GM12878 (cell line): ENCODE data around the gene PTBP1. TPM values are rescaled to one million over a fixed set of nuclear protein-coding genes. Genes with fewer than 3 reads are reported as not detected.

Experiments used
- ATAC-seq: fragments of 200-7000 bp; cut with Tn5 transposase; 3 replicates; pipeline ENCODE4 v1.9.1; 2020; ENCODE audit warnings: mild to moderate bottlenecking, moderate library complexity
- BruUV-seq: library from RNA; stranded (reverse); fragments of 400-500 nt; replicated peaks from 2 replicates; lab custom pipeline; 2021; lab: Mats Ljungman, UMichigan
- CTCF ChIA-PET: fragments of 300-600 bp; sonication (Branson Sonifier 250); formaldehyde crosslinking; extraction: SDS; loops from one replicate; lab custom pipeline; 2021; ENCODE audit warnings: inconsistent platforms; lab: Yijun Ruan, JAX
- POLR2A ChIA-PET: fragments of 350-600 bp; formaldehyde crosslinking; extraction: SDS; loops from one replicate; lab custom pipeline; 2021; ENCODE audit warnings: inconsistent platforms; lab: Charles Lee
- RAD21 ChIA-PET: fragments of 300-600 bp; sonication (Branson Sonifier 250); formaldehyde crosslinking; loops from one replicate; lab custom pipeline; 2023; ENCODE audit warnings: antibody characterized with exemption; ENCODE audit not compliant: unreplicated experiment; lab: Charles Lee
- SMC1A ChIA-PET: fragments of 300-600 bp; sonication (Branson Sonifier 250); formaldehyde crosslinking; loops from one replicate; lab custom pipeline; 2023; ENCODE audit not compliant: unreplicated experiment, uncharacterized antibody; lab: Charles Lee
- DNase-seq: peaks from one replicate; pipeline ENCODE4 v3.0.0-alpha.2; 2011; ENCODE audit warnings: low read depth, low spot score
- FAIRE-seq: peaks from 3 replicates; lab custom pipeline; 2011; peaks lifted over from hg19 to GRCh38; lab: Jason Lieb, UNC
- H2AFZ ChIP-seq: 2 replicates; pipeline ENCODE4 v1.6.0; 2011; ENCODE audit warnings: low read depth, low read length, control low read depth; ENCODE audit not compliant: control insufficient read depth
- H3K27ac ChIP-seq: 2 replicates; pipeline ENCODE4 v1.5.1; 2011; ENCODE audit warnings: control low read depth; ENCODE audit not compliant: control insufficient read depth, insufficient read depth
- H3K27me3 ChIP-seq, 2 experiments: replicated peaks in 1 of 2; 2 replicates each; pipeline versions ENCODE4 v1.6.0 to v1.6.1; 2011; ENCODE audit warnings: low read length in 1 of 2; ENCODE audit not compliant: control insufficient read depth in 2 of 2, insufficient read depth in 2 of 2
- H3K36me3 ChIP-seq, 2 experiments: 2 replicates each; pipeline ENCODE4 v1.5.1; 2011; ENCODE audit warnings: low read length in 1 of 2; ENCODE audit not compliant: control insufficient read depth in 2 of 2, insufficient read depth in 2 of 2
- H3K4me1 ChIP-seq: 2 replicates; pipeline ENCODE4 v1.6.1; 2011; ENCODE audit warnings: mild to moderate bottlenecking, low read length, moderate library complexity, mixed read lengths; ENCODE audit not compliant: control insufficient read depth, insufficient read depth
- H3K4me2 ChIP-seq: 2 replicates; pipeline ENCODE4 v1.6.0; 2011; ENCODE audit warnings: control low read depth; ENCODE audit not compliant: control insufficient read depth, insufficient read depth
- H3K4me3 ChIP-seq: fragments of 200-600 bp; sonication (generic); 2 replicates; pipeline ENCODE4 v1.5.1; 2016
- H3K79me2 ChIP-seq: 2 replicates; pipeline ENCODE4 v1.6.0; 2011; ENCODE audit warnings: low read length; ENCODE audit not compliant: control insufficient read depth, insufficient read depth
- H3K9ac ChIP-seq: 2 replicates; pipeline ENCODE4 v1.8.0; 2011; ENCODE audit warnings: low read length, control low read depth, mixed read lengths; ENCODE audit not compliant: control insufficient read depth, insufficient read depth
- H3K9me3 ChIP-seq: replicated peaks from 3 replicates; pipeline ENCODE4 v1.5.1; 2011; ENCODE audit warnings: mild to moderate bottlenecking, low read length; ENCODE audit not compliant: control insufficient read depth, insufficient read depth
- H4K20me1 ChIP-seq: 2 replicates; pipeline ENCODE4 v1.6.0; 2011; ENCODE audit not compliant: control insufficient read depth, insufficient read depth
- CREM ChIP-seq: IDR thresholded peaks from 2 replicates; pipeline ENCODE4 v1.6.1; 2014; ENCODE audit warnings: antibody characterized with exemption, low read depth
- POLR2A ChIP-seq: IDR thresholded peaks from 2 replicates; pipeline ENCODE4 v1.6.1; 2011; ENCODE audit warnings: low read depth, mild to moderate bottlenecking, low read length
- WGBS: methylation state at CpG from one replicate; pipeline ENCODE4 v1.1.6; 2016; ENCODE audit warnings: low lambda C conversion rate; ENCODE audit not compliant: insufficient replicate concordance, insufficient coverage; ENCODE audit errors: missing lambda C conversion rate; 5-methylcytosine and 5-hydroxymethylcytosine counted together
- in situ Hi-C: fragments of 300-500 bp; cut with MboI; formaldehyde crosslinking; loops from 9 replicates; pipeline ENCODE4 v1.14.3; 2018; ENCODE audit warnings: mixed read lengths
- intact Hi-C: fragments of 100-400 bp; cut with micrococcal nuclease; formaldehyde crosslinking; loops from one replicate; pipeline ENCODE4 v1.14.2; 2022; ENCODE audit not compliant: unreplicated experiment
- polyA plus RNA-seq, 11 experiments: library from polyadenylated mRNA; depleted of rRNA in 4 of 11; unstranded in 6 of 11; stranded (reverse) in 5 of 11; fragments of >200 nt; fragmentation: Nextera tagmentation in 4 of 11; fragmentation: Illumina TruSeq in 1 of 11; extraction: Ambion mirVana in 4 of 11; extraction: Trizol in 1 of 11; gene quantifications; 1 replicate in 1 of 11; 2 replicates in 10 of 11; pipeline versions ENCODE4 v1.2.1 to v1.2.3, GENCODE V29; 2011 to 2016; ENCODE audit warnings: inconsistent platforms in 2 of 11, missing spikeins in 2 of 11, low read depth in 1 of 11
- total RNA-seq, 4 experiments: library from RNA; depleted of rRNA in 3 of 4; stranded (reverse); fragments of >200 nt in 3 of 4; fragmentation: Illumina TruSeq in 1 of 4; extraction: Trizol in 1 of 4; gene quantifications; 2 replicates each; pipeline versions ENCODE4 v1.2.1 to v1.2.3, GENCODE V29; 2013 to 2021
- TF ChIP-seq, protein P1 (sequence below): IDR thresholded peaks from 2 replicates; pipeline ENCODE4 v1.6.1; 2012; ENCODE audit warnings: low read depth, low read length, improper control_type of control experiment
- TF ChIP-seq, protein P2 (sequence below): fragments of 450-650 bp; IDR thresholded peaks from 2 replicates; pipeline ENCODE4 v1.6.1; 2017; ENCODE audit warnings: mild to moderate bottlenecking

Gene PTBP1
- total and polyA plus RNA-seq, 10 of the 15 experiments (the other 5 are each of a cell fraction or from before 2014, with no cell fraction given) = 13.1 to 532 (median 217) TPM

DNA sequence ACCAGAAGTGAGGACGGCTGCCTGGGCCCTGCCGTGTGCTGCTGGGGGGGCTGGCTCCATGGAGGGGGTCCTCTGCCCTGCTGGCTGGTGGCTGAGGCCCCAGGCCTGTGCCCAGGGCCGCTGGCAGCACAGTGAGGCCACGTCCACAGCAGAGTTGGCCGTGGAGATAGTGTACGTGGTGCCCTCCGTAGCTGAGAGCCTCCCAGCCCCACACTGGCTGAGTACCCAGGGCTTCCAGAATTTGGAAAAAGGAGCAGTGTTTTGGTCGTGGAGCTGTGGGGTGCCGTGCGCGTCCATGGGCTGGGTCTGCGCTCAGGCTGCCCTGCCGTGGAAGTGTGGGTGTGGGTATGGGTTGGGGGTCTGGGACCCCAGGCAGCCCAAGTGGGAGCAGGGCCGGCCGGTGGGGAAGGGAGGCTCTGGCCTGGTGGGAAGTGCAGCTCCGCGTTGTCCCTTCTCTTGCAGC, 5.9 kb downstream of the PTBP1 start:
- no peak overlapping the region for H3K4me2 ChIP-seq
- in situ Hi-C loops (no loop called here), intact Hi-C loops (no loop called here)
- H3K9ac ChIP-seq = no peak overlapping the region
- no TSS peak for BruUV-seq
- H3K36me3 ChIP-seq = peaks cover 27 to 74% of the 10 kb centered on the region in 2 experiments; a peak in 3 of 4 replicates
- H3K4me3 ChIP-seq = no peak overlapping the region
- TF ChIP-seq, protein P1, sequence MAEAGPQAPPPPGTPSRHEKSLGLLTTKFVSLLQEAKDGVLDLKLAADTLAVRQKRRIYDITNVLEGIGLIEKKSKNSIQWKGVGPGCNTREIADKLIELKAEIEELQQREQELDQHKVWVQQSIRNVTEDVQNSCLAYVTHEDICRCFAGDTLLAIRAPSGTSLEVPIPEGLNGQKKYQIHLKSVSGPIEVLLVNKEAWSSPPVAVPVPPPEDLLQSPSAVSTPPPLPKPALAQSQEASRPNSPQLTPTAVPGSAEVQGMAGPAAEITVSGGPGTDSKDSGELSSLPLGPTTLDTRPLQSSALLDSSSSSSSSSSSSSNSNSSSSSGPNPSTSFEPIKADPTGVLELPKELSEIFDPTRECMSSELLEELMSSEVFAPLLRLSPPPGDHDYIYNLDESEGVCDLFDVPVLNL = no peak
- no peak for TF ChIP-seq CREM
- peak; percentile 44; the same call in 1 of the 2 replicates for TF ChIP-seq POLR2A
- TF ChIP-seq, protein P2, sequence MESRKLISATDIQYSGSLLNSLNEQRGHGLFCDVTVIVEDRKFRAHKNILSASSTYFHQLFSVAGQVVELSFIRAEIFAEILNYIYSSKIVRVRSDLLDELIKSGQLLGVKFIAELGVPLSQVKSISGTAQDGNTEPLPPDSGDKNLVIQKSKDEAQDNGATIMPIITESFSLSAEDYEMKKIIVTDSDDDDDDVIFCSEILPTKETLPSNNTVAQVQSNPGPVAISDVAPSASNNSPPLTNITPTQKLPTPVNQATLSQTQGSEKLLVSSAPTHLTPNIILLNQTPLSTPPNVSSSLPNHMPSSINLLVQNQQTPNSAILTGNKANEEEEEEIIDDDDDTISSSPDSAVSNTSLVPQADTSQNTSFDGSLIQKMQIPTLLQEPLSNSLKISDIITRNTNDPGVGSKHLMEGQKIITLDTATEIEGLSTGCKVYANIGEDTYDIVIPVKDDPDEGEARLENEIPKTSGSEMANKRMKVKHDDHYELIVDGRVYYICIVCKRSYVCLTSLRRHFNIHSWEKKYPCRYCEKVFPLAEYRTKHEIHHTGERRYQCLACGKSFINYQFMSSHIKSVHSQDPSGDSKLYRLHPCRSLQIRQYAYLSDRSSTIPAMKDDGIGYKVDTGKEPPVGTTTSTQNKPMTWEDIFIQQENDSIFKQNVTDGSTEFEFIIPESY = no peak
- FAIRE-seq (no peak), DNase-seq (no peak), ATAC-seq (no peak)
- no peak overlapping the region for H2AFZ ChIP-seq
- SMC1A ChIA-PET = no interaction called here
- peaks cover 7% of the 10 kb centered on the region; the same call in 1 of the 2 replicates for H3K4me1 ChIP-seq
- H3K27me3 ChIP-seq = no peaks in the 10 kb centered on the region
- no peaks in the 10 kb centered on the region for H3K9me3 ChIP-seq
- H3K79me2 ChIP-seq = peaks cover 65% of the 10 kb centered on the region
- POLR2A ChIA-PET = interaction anchor here (0.6 kb wide), 1 partner anchor 453 kb away, joined by 6 read pairs; no protein-coding TSS in a partner anchor
- no peak overlapping the region for H3K27ac ChIP-seq
- peaks cover 38% of the 10 kb centered on the region for H4K20me1 ChIP-seq
- WGBS = over 99% methylated on average over 17 of the region's 17 CpGs
- CTCF ChIA-PET = no interaction called here
- RAD21 ChIA-PET = no interaction called here
